Measurements from ENCODE around the gene KLK3.

The KLK3 gene

GRCh38 chr19:50830266-50831025, 24.3 kb upstream of the KLK3 start:
- in situ Hi-C loops (cut with MboI; ENCODE audit: low sequenced_read_pairs), result no loop called here

DNA sequence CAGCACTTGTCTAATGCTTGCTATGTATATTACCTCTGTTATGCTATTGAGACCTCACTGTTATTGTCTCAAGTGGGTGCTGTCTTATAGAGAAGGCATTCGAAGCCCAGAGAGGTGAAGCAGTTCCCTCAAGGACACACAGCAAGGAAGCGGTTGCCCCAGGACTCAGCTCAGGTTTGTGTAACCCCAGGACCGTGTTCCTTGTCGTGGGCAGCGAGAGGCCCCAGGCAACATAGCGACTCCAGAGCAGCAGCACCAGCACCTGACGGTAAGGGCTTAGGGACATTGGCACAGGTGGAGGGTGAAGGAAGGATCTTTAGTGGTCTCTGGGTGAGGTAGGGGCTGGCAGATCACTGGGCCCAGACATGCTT, 23.7 kb upstream of the KLK3 start:
- in situ Hi-C loops (cut with MboI; ENCODE audit: low sequenced_read_pairs), result no loop called here

DNA sequence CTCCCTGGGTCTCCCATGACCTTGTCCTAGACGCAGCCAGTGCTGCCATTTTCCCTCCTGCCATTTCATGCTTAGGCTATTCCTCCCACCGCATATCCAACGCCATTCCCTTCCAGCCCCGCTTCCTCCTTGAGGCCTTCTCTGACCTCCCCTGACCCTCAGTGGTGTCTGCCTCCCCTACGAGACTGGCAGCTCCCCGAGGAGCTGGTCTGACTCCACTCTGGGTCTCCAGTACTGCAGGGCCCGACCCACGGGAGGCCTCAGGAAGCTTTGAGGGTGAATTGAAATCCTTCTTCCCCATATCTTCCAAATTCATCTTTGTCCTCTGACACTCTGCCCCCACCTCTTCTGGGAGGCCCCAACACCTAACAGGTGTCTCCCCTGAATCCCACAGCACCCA, 22.0 kb upstream of the KLK3 start:
- in situ Hi-C loops (cut with MboI; ENCODE audit: low sequenced_read_pairs), result no loop called here

GRCh38 chr19:50833117-50833801, 21.5 kb upstream of the KLK3 start, which contains the start of gene KLK15:
KLK15 (minus strand) TSS chr19:50833574; CDS start chr19:50831492, 2,082 bp downstream.
- in situ Hi-C loops (cut with MboI; ENCODE audit: low sequenced_read_pairs), result no loop called here

DNA sequence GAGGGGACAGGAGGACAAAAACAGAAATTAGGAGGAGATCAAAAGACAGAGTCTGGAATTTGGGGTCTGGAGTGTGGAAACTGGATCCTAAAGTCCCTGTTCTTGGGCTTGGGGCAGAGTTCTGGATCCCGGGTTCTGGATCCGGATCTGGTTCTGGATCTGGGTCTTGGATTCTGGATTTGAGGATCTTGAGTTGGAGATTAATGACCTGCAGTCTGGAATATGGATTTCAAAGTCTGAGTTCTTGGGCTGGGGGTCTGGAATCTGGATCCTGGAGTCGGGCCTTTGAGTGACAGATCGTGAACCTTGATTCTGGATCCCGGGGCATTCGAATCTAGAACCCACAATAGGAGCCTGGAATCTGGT, 20.9 kb upstream of the KLK3 start:
- in situ Hi-C loops (cut with MboI; ENCODE audit: low sequenced_read_pairs), result no loop called here

- in situ Hi-C loops (cut with MboI; ENCODE audit: low sequenced_read_pairs), result no loop called here
These were observed 19.5 kb upstream of the KLK3 start for GRCh38 chr19:50835103-50835784.

DNA sequence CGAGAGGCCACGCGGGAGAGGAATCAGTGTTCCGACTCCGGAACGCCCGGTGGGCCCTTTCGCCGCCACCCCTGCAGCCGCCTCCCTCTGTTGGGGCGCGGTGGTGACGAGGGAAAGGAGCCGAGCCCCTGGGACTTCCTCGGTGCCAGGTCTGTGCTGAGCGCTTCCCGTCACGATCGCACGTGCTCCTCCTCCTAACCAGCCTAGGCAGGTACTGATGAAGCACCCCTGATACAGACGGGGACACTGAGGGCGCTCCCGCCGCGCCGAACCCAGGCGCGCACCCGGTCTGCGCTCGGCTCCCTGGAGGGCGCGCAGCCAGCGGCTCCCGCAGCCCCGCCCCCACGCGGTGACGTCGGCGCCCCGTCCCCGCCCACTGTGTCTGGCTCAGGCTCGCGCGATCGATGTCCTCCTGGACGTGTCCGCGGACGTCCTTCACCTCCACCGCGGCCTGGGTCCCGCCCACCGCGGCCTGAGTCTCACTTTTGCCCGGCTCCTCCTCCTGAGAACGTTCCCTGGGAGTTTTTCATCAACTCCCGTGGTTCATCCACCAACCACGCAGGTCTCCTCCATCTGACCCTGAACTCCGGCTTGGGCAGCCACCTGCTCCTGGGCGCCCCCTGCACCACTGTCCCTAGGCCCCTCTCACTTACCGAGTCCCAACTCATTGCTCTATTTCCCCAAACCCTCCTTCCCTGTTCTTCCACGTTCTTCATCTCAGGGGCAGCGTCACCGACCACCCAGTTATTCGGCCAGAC, 18.8 kb upstream of the KLK3 start:
- in situ Hi-C loops (cut with MboI; ENCODE audit: low sequenced_read_pairs), result no loop called here

GRCh38 chr19:50836543-50837195, 18.0 kb upstream of the KLK3 start:
- in situ Hi-C loops (cut with MboI; ENCODE audit: low sequenced_read_pairs), result no loop called here

DNA sequence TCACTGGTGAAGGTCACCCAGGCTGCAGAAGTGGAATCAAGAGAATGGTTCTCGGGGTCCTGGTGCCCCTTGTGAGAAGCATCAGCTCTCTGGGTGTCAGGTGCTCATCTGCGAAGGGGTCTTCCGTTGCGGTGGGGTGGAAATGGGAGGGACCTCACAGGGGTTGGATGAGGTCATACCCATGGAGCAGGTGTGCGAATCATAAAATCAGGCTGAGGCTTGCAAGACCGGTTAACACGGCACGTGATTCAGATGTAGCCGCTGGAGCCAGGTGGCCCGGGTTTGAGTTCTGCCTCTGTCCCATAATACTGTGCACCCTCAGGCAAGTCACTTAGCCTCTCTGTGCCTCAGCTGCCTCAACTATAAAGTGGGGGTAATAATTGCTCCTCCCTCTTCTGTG, 17.4 kb upstream of the KLK3 start:
- in situ Hi-C loops (cut with MboI; ENCODE audit: low sequenced_read_pairs), result no loop called here

DNA sequence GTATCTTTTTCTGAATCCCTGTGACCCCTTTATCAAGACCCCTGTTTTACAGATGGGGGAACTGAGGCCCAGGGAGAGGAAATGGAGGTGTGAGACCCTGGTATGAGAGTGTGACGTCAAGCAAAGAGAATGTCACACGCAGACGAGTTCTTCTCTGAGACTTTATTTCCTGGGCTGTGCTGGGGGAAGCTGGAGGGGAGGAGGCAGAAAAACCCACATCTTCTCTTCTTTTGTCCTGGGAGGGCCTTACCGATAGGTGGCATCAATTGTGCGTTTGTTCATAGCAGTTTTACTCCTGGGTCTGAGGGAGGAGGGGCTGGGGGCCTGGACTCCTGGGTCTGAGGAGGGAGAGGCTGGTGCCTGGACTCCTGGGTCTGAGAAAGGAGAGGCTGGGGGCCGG, 16.5 kb upstream of the KLK3 start:
- in situ Hi-C loops (cut with MboI; ENCODE audit: low sequenced_read_pairs), result no loop called here

- in situ Hi-C loops (cut with MboI; ENCODE audit: low sequenced_read_pairs), result no loop called here
These were observed 14.7 kb upstream of the KLK3 start for GRCh38 chr19:50839712-50840655.

DNA sequence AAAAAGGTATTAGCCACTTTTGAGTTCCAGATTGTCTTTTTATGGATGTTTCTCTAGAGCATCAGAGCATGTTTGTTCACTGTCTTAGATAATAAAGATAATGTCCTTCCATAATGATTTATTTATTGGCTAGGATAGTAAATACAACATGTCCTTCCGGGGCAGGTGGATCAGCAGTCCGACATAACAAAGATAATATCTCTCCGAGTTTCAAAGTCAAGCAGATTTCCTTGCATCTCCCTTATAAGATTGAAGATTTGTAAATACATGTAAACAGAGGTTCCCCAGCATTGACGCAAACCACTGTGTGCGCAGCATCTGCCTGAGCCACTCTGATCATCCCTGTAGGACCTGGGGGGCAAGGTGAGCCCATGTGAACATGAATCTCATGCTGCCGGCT, 12.6 kb upstream of the KLK3 start:
- in situ Hi-C loops (cut with MboI; ENCODE audit: low sequenced_read_pairs), result no loop called here

DNA sequence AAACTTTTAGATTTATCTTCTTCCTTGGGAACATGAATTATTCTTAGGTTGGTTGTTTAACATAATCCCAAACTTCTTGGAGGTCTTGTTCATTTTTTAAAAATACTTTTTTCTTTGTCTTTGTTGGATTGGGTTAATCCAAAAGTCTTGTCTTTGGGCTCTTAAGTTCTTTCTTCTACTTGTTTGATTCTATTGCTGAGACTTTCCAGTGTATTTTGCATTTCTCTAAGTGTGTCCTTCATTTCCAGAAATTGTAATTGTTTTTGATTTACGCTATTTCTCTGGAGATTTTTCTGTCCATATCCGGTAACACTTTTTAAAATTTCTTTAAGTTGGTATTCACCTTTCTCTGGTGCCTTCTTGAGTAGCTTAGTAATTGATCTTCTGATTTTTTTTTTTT, 11.5 kb upstream of the KLK3 start:
- in situ Hi-C loops (cut with MboI; ENCODE audit: low sequenced_read_pairs), result no loop called here

DNA sequence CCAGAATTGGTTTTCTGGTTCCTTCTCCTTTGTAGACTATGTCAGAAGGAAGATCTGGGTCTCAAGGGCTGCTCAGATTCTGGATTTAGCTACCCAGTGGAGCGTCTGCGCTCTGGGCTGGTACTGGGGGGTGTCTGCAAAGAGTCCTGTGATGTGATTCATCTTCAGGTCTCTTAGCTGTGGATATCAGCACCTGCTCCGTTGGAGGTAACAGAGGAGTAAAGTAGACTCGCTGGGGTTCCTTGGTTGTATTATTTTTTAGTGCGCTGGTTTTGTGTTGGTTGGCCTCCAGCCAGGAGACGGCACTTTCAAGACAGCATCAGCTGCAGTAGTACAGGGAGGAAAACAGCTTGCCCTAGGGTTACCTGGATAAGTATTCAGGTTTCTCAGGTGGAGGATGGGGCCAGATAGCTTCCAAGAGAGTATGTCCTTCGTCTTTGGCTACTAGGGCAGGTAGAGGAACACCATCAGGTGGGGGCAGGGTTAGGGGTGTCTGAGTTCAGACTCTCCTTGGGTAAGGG, 11.0 kb upstream of the KLK3 start:
- in situ Hi-C loops (cut with MboI; ENCODE audit: low sequenced_read_pairs), result no loop called here

DNA sequence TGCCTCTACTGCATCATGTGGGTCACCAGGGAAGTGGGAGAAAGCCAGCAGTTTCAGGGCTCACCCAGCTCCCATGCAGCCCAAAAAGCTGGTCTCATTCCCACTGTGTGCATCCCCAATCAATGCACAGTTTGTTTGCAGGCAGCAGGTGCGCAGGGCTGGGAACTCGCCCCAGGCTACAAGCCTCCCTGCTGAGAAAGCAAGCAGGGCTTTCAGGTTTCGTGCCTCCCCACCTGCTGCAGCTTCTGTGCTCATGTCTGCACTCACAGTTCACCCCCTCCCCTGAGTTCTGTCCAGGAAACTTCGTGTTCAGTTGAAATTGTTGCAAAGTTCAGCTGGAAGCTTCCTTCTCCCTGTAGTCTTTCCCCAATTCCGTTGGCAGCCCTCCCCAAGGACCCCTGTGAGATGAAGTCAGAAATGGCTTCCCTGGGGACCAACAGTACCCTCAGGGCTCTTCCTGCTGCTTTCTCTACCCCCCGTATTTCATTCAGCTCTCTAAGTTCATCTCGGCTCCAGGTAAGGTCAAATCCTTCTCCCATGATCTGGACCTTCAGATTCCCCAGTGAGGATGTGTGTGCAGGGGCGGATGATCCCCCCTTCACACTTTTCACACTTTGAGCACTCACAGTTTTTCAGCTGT, 10.3 kb upstream of the KLK3 start:
- in situ Hi-C loops (cut with MboI; ENCODE audit: low sequenced_read_pairs), result no loop called here

GRCh38 chr19:50850738-50851137, 4.0 kb upstream of the KLK3 start:
- in situ Hi-C loops (cut with MboI; ENCODE audit: low sequenced_read_pairs), result no loop called here

- in situ Hi-C loops (cut with MboI; ENCODE audit: low sequenced_read_pairs), result no loop called here
These were observed 3.1 kb upstream of the KLK3 start for GRCh38 chr19:50851620-50852019.

DNA sequence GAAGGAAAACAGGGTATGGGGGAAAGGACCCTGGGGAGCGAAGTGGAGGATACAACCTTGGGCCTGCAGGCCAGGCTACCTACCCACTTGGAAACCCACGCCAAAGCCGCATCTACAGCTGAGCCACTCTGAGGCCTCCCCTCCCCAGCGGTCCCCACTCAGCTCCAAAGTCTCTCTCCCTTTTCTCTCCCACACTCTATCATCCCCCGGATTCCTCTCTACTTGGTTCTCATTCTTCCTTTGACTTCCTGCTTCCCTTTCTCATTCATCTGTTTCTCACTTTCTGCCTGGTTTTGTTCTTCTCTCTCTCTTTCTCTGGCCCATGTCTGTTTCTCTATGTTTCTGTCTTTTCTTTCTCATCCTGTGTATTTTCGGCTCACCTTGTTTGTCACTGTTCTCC, 2.7 kb downstream of the KLK3 start:
- in situ Hi-C loops (cut with MboI; ENCODE audit: low sequenced_read_pairs), result no loop called here

GRCh38 chr19:50858886-50859285, 4.2 kb downstream of the KLK3 start:
- in situ Hi-C loops (cut with MboI; ENCODE audit: low sequenced_read_pairs), result no loop called here
